Non-pigmented ciliary epithelial cell (primary cell): ENCODE results near the gene CEP170.
"Not testable (repeated sequence)": the region's sequence is repeated elsewhere in the genome, so short reads cannot be mapped to it uniquely, and the experiment has no call there.

Source experiments
- DNase-seq: peaks from one replicate; pipeline ENCODE4 v3.0.0-alpha.2; 2010; ENCODE audit warnings: low read depth

Gene CEP170

GRCh38 chr1:243173758-243174369 is 81.2 kb downstream of the CEP170 start:
- not testable (repeated sequence) for DNase-seq

GRCh38 chr1:243164911-243165310 is 90.2 kb downstream of the CEP170 start:
- not testable (repeated sequence) for DNase-seq

GRCh38 chr1:243150906-243151305 is 104.2 kb downstream of the CEP170 start:
- DNase-seq, result not testable (repeated sequence)

GRCh38 chr1:243149120-243149519 is 106.0 kb downstream of the CEP170 start:
- DNase-seq, result not testable (repeated sequence)

GRCh38 chr1:243147351-243147750 is 107.7 kb downstream of the CEP170 start:
- DNase-seq, result not testable (repeated sequence)

- not testable (repeated sequence) for DNase-seq
Measured at GRCh38 chr1:243140498-243140897, 114.6 kb downstream of the CEP170 start.

- not testable (repeated sequence) for DNase-seq
Measured at GRCh38 chr1:243122876-243123409, 132.1 kb downstream of the CEP170 start.

DNA sequence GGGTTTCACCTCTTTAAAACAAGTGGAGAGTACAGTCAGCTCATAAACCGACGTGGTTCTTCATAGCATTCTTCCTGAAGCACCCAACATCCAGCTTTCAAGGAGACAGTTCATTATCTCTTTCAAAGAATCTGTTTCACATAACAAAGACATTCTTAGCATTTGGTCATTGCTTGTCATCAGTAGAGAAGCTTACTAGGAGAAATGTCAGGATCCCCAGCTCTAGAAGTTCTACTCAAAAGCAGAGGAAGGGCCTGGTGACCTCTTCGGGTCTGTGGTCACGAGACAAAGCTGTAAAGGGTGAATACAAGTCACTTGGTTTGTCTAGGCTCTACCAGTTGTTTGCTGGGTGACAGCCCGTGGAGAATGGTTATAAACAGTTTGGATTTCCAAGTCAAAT is 133.1 kb downstream of the CEP170 start:
- DNase-seq, result not testable (repeated sequence)

DNA sequence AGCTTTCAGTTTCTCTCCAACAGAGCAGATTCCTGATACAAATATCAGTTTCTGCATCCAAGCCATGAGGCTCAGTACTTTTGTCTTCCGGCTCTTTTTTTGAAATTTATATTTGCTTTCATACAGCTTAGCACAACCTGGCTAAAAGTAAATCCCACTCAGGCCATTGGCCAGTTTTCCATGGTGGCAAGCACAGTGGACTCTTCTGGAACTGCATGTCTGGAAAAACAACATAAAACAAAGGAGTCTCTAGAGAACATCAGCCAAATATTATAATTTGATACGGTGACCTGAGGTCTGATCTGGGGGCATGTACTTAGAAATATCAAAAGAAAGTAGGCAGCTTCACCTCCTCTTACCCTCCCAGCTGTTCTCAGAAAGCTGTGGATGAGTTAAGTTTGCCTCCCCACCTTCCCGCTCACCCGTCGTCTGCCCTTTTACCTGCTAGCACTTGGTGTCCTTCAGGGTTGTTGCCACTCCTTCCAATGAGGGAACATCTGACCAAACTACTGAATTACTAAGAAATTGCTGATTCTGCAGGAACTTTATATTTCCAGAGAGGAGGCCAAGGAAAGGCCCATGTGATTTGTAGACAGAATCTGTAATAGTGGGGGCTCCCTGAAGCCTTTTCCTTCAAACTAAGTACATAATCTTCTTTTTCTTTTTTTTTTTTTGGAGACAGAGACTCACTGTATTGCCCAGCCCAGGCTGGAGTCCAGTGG is 136.3 kb downstream of the CEP170 start:
- not testable (repeated sequence) for DNase-seq

DNA sequence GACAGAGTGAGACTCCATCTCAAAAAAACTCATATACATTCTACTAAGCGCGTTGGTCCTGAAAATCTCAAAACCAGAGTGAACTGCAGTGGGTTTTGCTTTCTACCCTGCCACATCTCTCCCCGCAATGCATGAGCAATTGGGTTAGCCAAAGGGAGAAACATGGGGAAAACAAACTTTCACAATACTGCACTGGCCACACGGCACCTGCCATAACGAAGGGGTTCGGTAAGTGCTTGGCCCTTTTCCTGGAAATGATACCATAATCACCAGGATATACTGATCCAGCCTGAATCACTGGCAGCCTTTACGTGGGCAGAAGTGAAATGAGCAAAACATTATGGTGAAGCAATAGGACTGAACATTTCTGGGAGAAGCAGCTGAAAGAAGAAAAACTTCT is 138.9 kb downstream of the CEP170 start:
- not testable (repeated sequence) for DNase-seq

- DNase-seq, result not testable (repeated sequence)
Measured at GRCh38 chr1:243114769-243115168, 140.3 kb downstream of the CEP170 start.

GRCh38 chr1:243114059-243114713 is 140.9 kb downstream of the CEP170 start:
- DNase-seq, result not testable (repeated sequence)

DNA sequence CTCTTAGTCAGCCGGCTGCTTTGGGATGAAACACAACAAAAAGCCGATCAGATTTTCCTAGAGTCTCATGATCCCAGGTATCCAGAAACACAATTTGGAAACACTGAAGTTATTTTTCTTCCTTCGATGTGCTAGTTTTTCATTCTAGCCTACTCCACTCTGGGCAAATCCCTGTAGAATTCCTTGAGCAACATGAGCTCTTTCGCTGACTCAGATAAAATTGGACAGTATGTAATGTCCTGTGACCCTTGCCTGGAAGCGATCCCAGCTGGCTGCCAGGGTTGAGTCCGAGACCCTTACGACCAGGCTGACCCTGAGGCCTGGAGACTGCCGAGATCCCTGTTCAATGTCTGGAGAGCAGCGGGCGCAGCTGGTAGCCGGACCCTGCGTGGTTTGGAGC is 147.9 kb downstream of the CEP170 start:
- DNase-seq, result not testable (repeated sequence)

GRCh38 chr1:243105652-243106332 is 149.3 kb downstream of the CEP170 start:
- DNase-seq, result not testable (repeated sequence)

DNA sequence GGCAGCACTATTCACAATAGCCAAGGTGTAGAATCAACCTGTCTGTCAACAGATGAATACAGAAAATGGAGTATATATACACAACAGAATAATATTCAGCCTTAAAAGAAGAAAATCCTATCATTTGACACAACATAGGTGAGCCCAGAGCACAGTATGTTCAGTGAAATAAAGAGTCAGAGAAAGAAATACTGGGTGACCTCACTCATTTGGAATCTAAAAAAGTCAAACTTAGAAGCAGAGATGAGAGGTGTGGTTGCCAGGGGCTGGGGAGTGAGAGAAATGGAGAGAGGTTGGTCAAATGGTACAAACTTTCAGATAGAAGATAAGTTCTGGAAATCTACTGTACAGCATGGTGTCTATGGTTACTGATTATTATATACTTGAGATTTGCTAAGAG is 150.0 kb downstream of the CEP170 start:
- DNase-seq, result not testable (repeated sequence)

GRCh38 chr1:243104452-243104851 is 150.6 kb downstream of the CEP170 start:
- DNase-seq, result not testable (repeated sequence)

- not testable (repeated sequence) for DNase-seq
Measured at GRCh38 chr1:243101551-243102050, 153.5 kb downstream of the CEP170 start.

GRCh38 chr1:243087368-243087767 is 167.7 kb downstream of the CEP170 start:
- not testable (repeated sequence) for DNase-seq
